Upper lobe of left lung (tissue), 4 donors: Measurements from ENCODE around the gene SDSL.

Source experiments
- CTCF ChIP-seq, 6 experiments: fragments of 450-650 bp in 4 of 6; fragments of 200-600 bp in 2 of 6; sonication (generic) in 2 of 6; IDR thresholded peaks; one replicate each; pipeline ENCODE4 v1.5.1; 2016 to 2019; ENCODE audit warnings: antibody characterized with exemption in 6 of 6
- EP300 ChIP-seq, 4 donors: sonication (generic); formaldehyde crosslinking; IDR thresholded peaks; one replicate each; pipeline ENCODE4 v1.5.1; 2017; ENCODE audit warnings: antibody characterized with exemption in 4 of 4, control low read depth in 2 of 4
- POLR2A ChIP-seq, 4 donors: fragments of 450-650 bp; IDR thresholded peaks; one replicate each; pipeline ENCODE4 v1.5.1; 2016 to 2017; ENCODE audit warnings: antibody characterized with exemption in 4 of 4, mild to moderate bottlenecking in 2 of 4
- POLR2AphosphoS5 ChIP-seq, 2 donors: sonication (generic); formaldehyde crosslinking; IDR thresholded peaks; one replicate each; pipeline ENCODE4 v1.5.1; 2017; ENCODE audit warnings: antibody characterized with exemption in 2 of 2

DNA sequence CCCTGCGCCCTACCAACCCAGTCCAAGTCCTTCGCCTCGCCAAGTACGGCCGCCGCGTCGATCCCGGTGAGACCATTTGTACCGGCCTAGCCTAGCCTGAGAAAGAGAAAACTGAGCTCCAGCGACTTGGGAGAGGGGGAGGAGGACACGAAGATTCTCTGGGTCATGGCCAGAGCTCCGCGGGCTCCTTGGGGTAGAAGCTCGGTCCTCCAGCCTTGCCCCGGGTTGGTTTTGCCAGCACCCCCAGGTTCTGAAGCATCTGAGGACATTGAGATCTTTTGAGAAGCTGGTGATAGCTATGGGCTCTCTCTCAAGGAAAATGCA is 42.2 kb downstream of the SDSL start:
- no peak for TF ChIP-seq POLR2A (IDR thresholded peaks at IDR 0.05)
- TF ChIP-seq CTCF (IDR thresholded peaks at IDR 0.05), result no peak
- TF ChIP-seq POLR2AphosphoS5 (IDR thresholded peaks at IDR 0.05), result no peak
- no peak for TF ChIP-seq EP300 (IDR thresholded peaks at IDR 0.05)
